ENCODE measurements around the gene UBXN11.

UBXN11 gene, protein sequence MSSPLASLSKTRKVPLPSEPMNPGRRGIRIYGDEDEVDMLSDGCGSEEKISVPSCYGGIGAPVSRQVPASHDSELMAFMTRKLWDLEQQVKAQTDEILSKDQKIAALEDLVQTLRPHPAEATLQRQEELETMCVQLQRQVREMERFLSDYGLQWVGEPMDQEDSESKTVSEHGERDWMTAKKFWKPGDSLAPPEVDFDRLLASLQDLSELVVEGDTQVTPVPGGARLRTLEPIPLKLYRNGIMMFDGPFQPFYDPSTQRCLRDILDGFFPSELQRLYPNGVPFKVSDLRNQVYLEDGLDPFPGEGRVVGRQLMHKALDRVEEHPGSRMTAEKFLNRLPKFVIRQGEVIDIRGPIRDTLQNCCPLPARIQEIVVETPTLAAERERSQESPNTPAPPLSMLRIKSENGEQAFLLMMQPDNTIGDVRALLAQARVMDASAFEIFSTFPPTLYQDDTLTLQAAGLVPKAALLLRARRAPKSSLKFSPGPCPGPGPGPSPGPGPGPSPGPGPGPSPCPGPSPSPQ

GRCh38 chr1:26306290-26307229, at the start of gene UBXN11:
UBXN11 (minus strand) TSS chr1:26306636; CDS start chr1:26302883, 3,753 bp downstream.
- TF ChIP-seq CTCF (IDR thresholded peaks at IDR 0.05): no peak

DNA sequence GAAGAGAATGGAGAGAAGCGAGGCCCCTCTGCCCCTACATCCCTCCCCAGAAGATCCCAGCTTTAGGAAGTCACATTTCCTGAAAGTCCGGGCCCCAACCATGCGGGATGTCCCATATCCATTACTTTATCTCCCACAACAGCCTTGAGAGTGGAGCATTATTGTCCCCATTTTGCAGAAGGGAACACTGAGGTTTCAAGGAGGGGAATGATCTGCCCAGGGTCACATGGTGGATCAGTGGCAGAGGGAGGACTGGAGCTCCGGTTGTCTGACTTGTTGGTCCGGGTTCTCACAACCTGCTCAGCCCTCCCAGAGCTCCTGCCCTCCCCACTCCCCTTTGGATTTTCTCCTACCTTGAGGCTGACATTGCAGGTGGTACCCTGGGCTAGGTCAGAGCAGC, 49.7 kb upstream of the UBXN11 start:
- TF ChIP-seq CTCF (IDR thresholded peaks at IDR 0.05): no peak

DNA sequence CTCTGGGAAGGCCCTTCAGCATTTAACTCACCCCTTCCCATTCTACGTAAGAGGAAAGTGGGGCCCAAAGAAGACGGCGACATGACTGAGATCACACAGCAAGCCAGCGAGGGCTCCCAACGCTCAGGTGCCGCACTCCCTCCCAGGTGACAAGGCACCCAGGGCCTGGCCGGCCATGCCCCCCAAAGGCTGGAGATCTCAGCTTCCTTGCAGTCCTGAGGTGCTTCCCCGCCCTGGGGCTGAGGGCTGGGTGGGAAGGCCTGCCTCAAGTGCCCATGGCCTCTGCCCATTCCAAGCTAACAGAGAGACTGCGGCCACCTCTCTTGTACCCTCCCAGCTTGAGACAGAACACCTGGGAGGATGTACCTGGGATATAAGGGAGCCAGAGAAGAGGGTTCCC, 48.5 kb upstream of the UBXN11 start:
- TF ChIP-seq CTCF (IDR thresholded peaks at IDR 0.05): no peak

GRCh38 chr1:26353976-26354820, 47.8 kb upstream of the UBXN11 start, which contains the start of gene CRYBG2:
CRYBG2 (minus strand) TSS chr1:26354130; CDS start chr1:26346657, 7,473 bp downstream.
- no peak for TF ChIP-seq CTCF (IDR thresholded peaks at IDR 0.05)

- TF ChIP-seq CTCF (IDR thresholded peaks at IDR 0.05): no peak
Measured at GRCh38 chr1:26353210-26353859, 46.9 kb upstream of the UBXN11 start.

DNA sequence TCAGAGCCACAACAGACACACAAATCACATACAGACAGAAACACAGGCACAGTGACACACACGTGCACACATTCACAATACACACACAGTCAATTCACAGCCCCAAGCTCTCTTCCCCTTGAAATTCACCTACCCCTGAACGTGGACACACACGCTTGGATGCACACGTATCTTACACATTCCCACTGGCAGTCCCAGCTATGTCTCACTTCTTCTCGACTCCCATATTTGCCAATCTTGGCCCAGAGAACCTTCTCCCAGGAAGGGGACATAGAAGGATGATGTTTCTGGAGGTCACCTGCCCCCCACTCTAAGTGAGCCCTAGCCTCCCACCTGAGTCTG, 45.9 kb upstream of the UBXN11 start:
- TF ChIP-seq CTCF (IDR thresholded peaks at IDR 0.05): no peak
